Measurements from ENCODE around the gene KCTD13.

- no peak for TF ChIP-seq POLR2A (IDR thresholded peaks at IDR 0.05; ENCODE audit: low read length)
- TF ChIP-seq GATA1 (IDR thresholded peaks at IDR 0.05; ENCODE audit: low read depth, low read length), result no peak
These were observed 3.0 kb downstream of the KCTD13 start for GRCh38 chr16:29922986-29923501.
